Measurements from ENCODE around the gene TNS4.

- TF ChIP-seq, protein P1, sequence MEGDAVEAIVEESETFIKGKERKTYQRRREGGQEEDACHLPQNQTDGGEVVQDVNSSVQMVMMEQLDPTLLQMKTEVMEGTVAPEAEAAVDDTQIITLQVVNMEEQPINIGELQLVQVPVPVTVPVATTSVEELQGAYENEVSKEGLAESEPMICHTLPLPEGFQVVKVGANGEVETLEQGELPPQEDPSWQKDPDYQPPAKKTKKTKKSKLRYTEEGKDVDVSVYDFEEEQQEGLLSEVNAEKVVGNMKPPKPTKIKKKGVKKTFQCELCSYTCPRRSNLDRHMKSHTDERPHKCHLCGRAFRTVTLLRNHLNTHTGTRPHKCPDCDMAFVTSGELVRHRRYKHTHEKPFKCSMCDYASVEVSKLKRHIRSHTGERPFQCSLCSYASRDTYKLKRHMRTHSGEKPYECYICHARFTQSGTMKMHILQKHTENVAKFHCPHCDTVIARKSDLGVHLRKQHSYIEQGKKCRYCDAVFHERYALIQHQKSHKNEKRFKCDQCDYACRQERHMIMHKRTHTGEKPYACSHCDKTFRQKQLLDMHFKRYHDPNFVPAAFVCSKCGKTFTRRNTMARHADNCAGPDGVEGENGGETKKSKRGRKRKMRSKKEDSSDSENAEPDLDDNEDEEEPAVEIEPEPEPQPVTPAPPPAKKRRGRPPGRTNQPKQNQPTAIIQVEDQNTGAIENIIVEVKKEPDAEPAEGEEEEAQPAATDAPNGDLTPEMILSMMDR (IDR thresholded peaks at IDR 0.05) = no peak
- no peak for TF ChIP-seq EZH2 (IDR thresholded peaks at IDR 0.05)
Measured at GRCh38 chr17:40516581-40517285, 15.3 kb upstream of the TNS4 start.
